ENCODE measurements around the gene ACO1. TPM values are rescaled to one million over a fixed set of nuclear protein-coding genes. Genes with fewer than 3 reads are reported as not detected.

Gene ACO1
- total and polyA plus RNA-seq, 2 donors (not counting 3 experiments of a cell fraction or from before 2014, with no cell fraction given): 51.6 to 54.1 TPM

DNA sequence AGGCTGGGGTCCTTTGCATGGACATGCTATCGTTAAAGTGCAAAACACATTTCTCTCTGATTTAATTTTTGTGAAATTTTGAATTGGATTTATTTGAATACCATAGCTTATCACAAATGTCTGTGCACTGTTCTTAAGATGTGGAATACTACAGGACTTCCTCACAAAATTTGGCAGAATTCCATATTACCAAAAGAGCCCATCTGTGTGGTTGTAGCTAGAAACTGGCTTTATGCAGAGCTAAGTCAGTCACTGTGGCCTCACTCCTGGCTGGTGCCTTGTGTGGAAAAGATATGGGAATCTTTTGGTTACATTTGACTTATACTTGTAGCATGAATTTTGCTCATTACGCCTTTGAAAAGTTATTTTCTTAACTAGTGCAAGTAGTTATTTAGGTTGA, 35.5 kb downstream of the ACO1 start:
- CTCF ChIA-PET: interaction anchor here (1.0 to 2.0 kb wide), 4 partner anchors 9 to 41 kb away, joined by 3 to 9 read pairs (median 4); no protein-coding TSS in a partner anchor
- Histone ChIP-seq H3K27me3 (ENCODE audit: control insufficient read depth in 2 of 2, insufficient read depth in 2 of 2, low read length in 2 of 2) (no peaks in the 10 kb centered on the region), H3K4me3 (replicated peaks in 1 of 3; ENCODE audit: insufficient read depth in 1 of 3, low read depth in 1 of 3, low read length in 3 of 3) (no peak overlapping the region), H4K20me1 (replicated peaks; ENCODE audit: control insufficient read depth, extremely low read depth, insufficient read depth, low read length) (no peaks in the 10 kb centered on the region), H3K79me2 (ENCODE audit: control insufficient read depth, insufficient read depth, low read length) (no peaks in the 10 kb centered on the region), H2AFZ (ENCODE audit: low read depth, low read length) (no peak overlapping the region), H3K27ac (ENCODE audit: insufficient read depth, low read depth, low read length) (no peak overlapping the region), H3K9me1 (replicated peaks; ENCODE audit: control insufficient read depth, extremely low read depth, insufficient read depth, low read length) (no peaks in the 10 kb centered on the region), H3K4me1 (ENCODE audit: control insufficient read depth, extremely low read depth, insufficient read depth, low read length) (peaks cover 26% of the 10 kb centered on the region), H3K4me2 (ENCODE audit: insufficient read depth, low read length) (no peak overlapping the region), H3K9me3 (replicated peaks; ENCODE audit: control insufficient read depth, insufficient read depth, low read length) (no peaks in the 10 kb centered on the region), H3K9ac (replicated peaks; ENCODE audit: extremely low read depth, insufficient read depth, low read length) (no peak overlapping the region), H3K36me3 (ENCODE audit: control insufficient read depth in 2 of 2, extremely low read depth in 1 of 2, insufficient read depth in 2 of 2, low read length in 2 of 2) (peaks cover 3 to 16% of the 10 kb centered on the region in 2 experiments)
- dilution Hi-C loops (cut with MboI; ENCODE audit: extremely low pct_ligation_motif_present, low sequenced_read_pairs) (no loop called here), intact Hi-C loops (cut with micrococcal nuclease) (no loop called here)
- POLR2A ChIA-PET: no interaction called here
- FAIRE-seq: no peak
- no peak for TF ChIP-seq JUN (IDR thresholded peaks at IDR 0.05; ENCODE audit: borderline replicate concordance, insufficient read depth, insufficient read length, low read depth)
- no peak for TF ChIP-seq POLR2AphosphoS5 (IDR thresholded peaks at IDR 0.05; ENCODE audit: insufficient read depth, low read depth, low read length)
- TF ChIP-seq, protein P1, sequence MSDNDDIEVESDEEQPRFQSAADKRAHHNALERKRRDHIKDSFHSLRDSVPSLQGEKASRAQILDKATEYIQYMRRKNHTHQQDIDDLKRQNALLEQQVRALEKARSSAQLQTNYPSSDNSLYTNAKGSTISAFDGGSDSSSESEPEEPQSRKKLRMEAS (IDR thresholded peaks at IDR 0.05; ENCODE audit: insufficient read depth, insufficient read length): no peak
- no peak for TF ChIP-seq GATA2 (IDR thresholded peaks at IDR 0.05; ENCODE audit: insufficient read depth, insufficient read length, low read depth, low read length)
- TF ChIP-seq FOS (IDR thresholded peaks at IDR 0.05; ENCODE audit: borderline replicate concordance, insufficient read depth, low read length): no peak
- TF ChIP-seq, protein P2, sequence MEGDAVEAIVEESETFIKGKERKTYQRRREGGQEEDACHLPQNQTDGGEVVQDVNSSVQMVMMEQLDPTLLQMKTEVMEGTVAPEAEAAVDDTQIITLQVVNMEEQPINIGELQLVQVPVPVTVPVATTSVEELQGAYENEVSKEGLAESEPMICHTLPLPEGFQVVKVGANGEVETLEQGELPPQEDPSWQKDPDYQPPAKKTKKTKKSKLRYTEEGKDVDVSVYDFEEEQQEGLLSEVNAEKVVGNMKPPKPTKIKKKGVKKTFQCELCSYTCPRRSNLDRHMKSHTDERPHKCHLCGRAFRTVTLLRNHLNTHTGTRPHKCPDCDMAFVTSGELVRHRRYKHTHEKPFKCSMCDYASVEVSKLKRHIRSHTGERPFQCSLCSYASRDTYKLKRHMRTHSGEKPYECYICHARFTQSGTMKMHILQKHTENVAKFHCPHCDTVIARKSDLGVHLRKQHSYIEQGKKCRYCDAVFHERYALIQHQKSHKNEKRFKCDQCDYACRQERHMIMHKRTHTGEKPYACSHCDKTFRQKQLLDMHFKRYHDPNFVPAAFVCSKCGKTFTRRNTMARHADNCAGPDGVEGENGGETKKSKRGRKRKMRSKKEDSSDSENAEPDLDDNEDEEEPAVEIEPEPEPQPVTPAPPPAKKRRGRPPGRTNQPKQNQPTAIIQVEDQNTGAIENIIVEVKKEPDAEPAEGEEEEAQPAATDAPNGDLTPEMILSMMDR (IDR thresholded peaks at IDR 0.05; ENCODE audit: extremely low read depth in 1 of 2, insufficient read depth in 1 of 2, low read depth in 1 of 2, low read length in 2 of 2): no peak
- no peak for TF ChIP-seq MYC (IDR thresholded peaks at IDR 0.05; ENCODE audit: low read depth, low read length)
- DNase-seq (ENCODE audit: low read depth, low spot score): no peak
- no TSS peak for BruUV-seq (replicated peaks)

Measured in endothelial cell of umbilical vein (primary cell).